ENCODE measurements around the gene TMEM212. TPM values are rescaled to one million over a fixed set of nuclear protein-coding genes. Genes with fewer than 3 reads are reported as not detected.

TMEM212 gene
- total RNA-seq, 1 experiment from 2014 or later = not detected

GRCh38 chr3:171878461-171879225 lies 35.5 kb downstream of the TMEM212 start:
- POLR2A ChIA-PET (ENCODE audit: unreplicated experiment) = interaction anchor here (0.5 kb wide), 1 partner anchor 159 kb away, joined by 24 read pairs; no protein-coding TSS in a partner anchor
- no TSS peak for BruUV-seq (replicated peaks)
- Histone ChIP-seq H3K27ac (no peak overlapping the region), H3K79me2 (ENCODE audit: low read depth) (no peaks in the 10 kb centered on the region), H3K36me3 (ENCODE audit: low read depth) (no peaks in the 10 kb centered on the region), H3K4me1 (replicated peaks; ENCODE audit: insufficient read depth) (peaks cover 15% of the 10 kb centered on the region; the same call in 1 of the 2 replicates), H3K4me2 (no peak overlapping the region), H3K4me3 (no peak overlapping the region), H2AFZ (no peak overlapping the region), H3K9me3 (ENCODE audit: insufficient read depth, low read depth) (no peaks in the 10 kb centered on the region), H3F3A (ENCODE audit: insufficient read depth, low read depth) (no peaks in the 10 kb centered on the region), H4K20me1 (ENCODE audit: insufficient read depth) (no peaks in the 10 kb centered on the region), H3K9me2 (ENCODE audit: insufficient read depth) (no peaks in the 10 kb centered on the region), H3K27me3 (ENCODE audit: insufficient read depth, low read depth) (no peaks in the 10 kb centered on the region)
- TF ChIP-seq CTCF (conservative IDR thresholded peaks at IDR 0.05) = no peak
- no peak for TF ChIP-seq EZH2 (IDR thresholded peaks at IDR 0.05; ENCODE audit: low read depth)
- intact Hi-C loops (cut with micrococcal nuclease; ENCODE audit: unreplicated experiment) = no loop called here
- DNase-seq = no peak
- CTCF ChIA-PET = interaction anchor here (0.7 kb wide), 1 partner anchor 159 kb away, joined by 3 read pairs; no protein-coding TSS in a partner anchor

- H2AFZ ChIP-seq = no peak overlapping the region
- ChIA-PET POLR2A (ENCODE audit: unreplicated experiment) (no interaction called here), CTCF (no interaction called here)
- no peak for TF ChIP-seq CTCF (conservative IDR thresholded peaks at IDR 0.05)
- TF ChIP-seq EZH2 (IDR thresholded peaks at IDR 0.05; ENCODE audit: low read depth) = no peak
- H3K4me1 ChIP-seq (replicated peaks; ENCODE audit: insufficient read depth) = peaks cover 8% of the 10 kb centered on the region; the same call in 1 of the 2 replicates
- H3F3A ChIP-seq (ENCODE audit: insufficient read depth, low read depth) = no peaks in the 10 kb centered on the region; the same call in 1 of the 2 replicates
- H4K20me1 ChIP-seq (ENCODE audit: insufficient read depth) = no peaks in the 10 kb centered on the region
- no peak overlapping the region for H3K27ac ChIP-seq
- DNase-seq = no peak
- no peaks in the 10 kb centered on the region for H3K36me3 ChIP-seq (ENCODE audit: low read depth)
- no peak overlapping the region for H3K4me2 ChIP-seq
- no peaks in the 10 kb centered on the region for H3K9me3 ChIP-seq (ENCODE audit: insufficient read depth, low read depth)
- no peaks in the 10 kb centered on the region for H3K9me2 ChIP-seq (ENCODE audit: insufficient read depth)
- BruUV-seq (replicated peaks) = no TSS peak
- no peak overlapping the region for H3K4me3 ChIP-seq
- no peaks in the 10 kb centered on the region for H3K27me3 ChIP-seq (ENCODE audit: insufficient read depth, low read depth)
- H3K79me2 ChIP-seq (ENCODE audit: low read depth) = no peaks in the 10 kb centered on the region
- intact Hi-C loops (cut with micrococcal nuclease; ENCODE audit: unreplicated experiment) = no loop called here
Measured at GRCh38 chr3:171879472-171879871, 36.3 kb downstream of the TMEM212 start.

- DNase-seq = no peak
- H3K4me1 ChIP-seq (replicated peaks; ENCODE audit: insufficient read depth) = 0 out of 2 replicates have a peak, but pooled peaks cover under 1% of the 10 kb centered on the region
- ChIA-PET POLR2A (ENCODE audit: unreplicated experiment) (no interaction called here), CTCF (no interaction called here)
- intact Hi-C loops (cut with micrococcal nuclease; ENCODE audit: unreplicated experiment) = no loop called here
- H3F3A ChIP-seq (ENCODE audit: insufficient read depth, low read depth) = no peaks in the 10 kb centered on the region; the same call in 1 of the 2 replicates
- BruUV-seq (replicated peaks) = no TSS peak
- no peaks in the 10 kb centered on the region for H3K9me3 ChIP-seq (ENCODE audit: insufficient read depth, low read depth)
- no peak for TF ChIP-seq EZH2 (IDR thresholded peaks at IDR 0.05; ENCODE audit: low read depth)
- no peaks in the 10 kb centered on the region for H3K9me2 ChIP-seq (ENCODE audit: insufficient read depth)
- no peak overlapping the region for H3K4me2 ChIP-seq
- H3K4me3 ChIP-seq = no peak overlapping the region
- no peaks in the 10 kb centered on the region for H3K79me2 ChIP-seq (ENCODE audit: low read depth)
- H2AFZ ChIP-seq = no peak overlapping the region
- no peak overlapping the region for H3K27ac ChIP-seq
- H3K27me3 ChIP-seq (ENCODE audit: insufficient read depth, low read depth) = no peaks in the 10 kb centered on the region
- H4K20me1 ChIP-seq (ENCODE audit: insufficient read depth) = no peaks in the 10 kb centered on the region
- no peaks in the 10 kb centered on the region for H3K36me3 ChIP-seq (ENCODE audit: low read depth)
Measured at GRCh38 chr3:171880101-171880870, 37.1 kb downstream of the TMEM212 start.

Measured in PC-9 (cell line).